ENCODE measurements around the gene CACNG8.
"Not testable (repeated sequence)": the region's sequence is repeated elsewhere in the genome, so short reads cannot be mapped to it uniquely, and the experiment has no call there.

The CACNG8 gene

GRCh38 chr19:54029930-54030490 is 67.3 kb downstream of the CACNG8 start:
- TF ChIP-seq CTCF (IDR thresholded peaks at IDR 0.05; ENCODE audit: low read length, missing control alignments) = peak; percentile 75
- H3K4me3 ChIP-seq (replicated peaks; ENCODE audit: low read depth, low read length) = no peak overlapping the region

GRCh38 chr19:54030895-54031586 is 68.3 kb downstream of the CACNG8 start:
- DNase-seq (ENCODE audit: low read depth) = peak; percentile 49
- no peak overlapping the region for H3K4me3 ChIP-seq (replicated peaks; ENCODE audit: low read depth, low read length)
- TF ChIP-seq CTCF (IDR thresholded peaks at IDR 0.05; ENCODE audit: low read length, missing control alignments) = peak; percentile 57

More at GRCh38 chr19:54029930-54030490, 67.3 kb downstream of the CACNG8 start:
- DNase-seq (ENCODE audit: low read depth) = peak; percentile 82

DNA sequence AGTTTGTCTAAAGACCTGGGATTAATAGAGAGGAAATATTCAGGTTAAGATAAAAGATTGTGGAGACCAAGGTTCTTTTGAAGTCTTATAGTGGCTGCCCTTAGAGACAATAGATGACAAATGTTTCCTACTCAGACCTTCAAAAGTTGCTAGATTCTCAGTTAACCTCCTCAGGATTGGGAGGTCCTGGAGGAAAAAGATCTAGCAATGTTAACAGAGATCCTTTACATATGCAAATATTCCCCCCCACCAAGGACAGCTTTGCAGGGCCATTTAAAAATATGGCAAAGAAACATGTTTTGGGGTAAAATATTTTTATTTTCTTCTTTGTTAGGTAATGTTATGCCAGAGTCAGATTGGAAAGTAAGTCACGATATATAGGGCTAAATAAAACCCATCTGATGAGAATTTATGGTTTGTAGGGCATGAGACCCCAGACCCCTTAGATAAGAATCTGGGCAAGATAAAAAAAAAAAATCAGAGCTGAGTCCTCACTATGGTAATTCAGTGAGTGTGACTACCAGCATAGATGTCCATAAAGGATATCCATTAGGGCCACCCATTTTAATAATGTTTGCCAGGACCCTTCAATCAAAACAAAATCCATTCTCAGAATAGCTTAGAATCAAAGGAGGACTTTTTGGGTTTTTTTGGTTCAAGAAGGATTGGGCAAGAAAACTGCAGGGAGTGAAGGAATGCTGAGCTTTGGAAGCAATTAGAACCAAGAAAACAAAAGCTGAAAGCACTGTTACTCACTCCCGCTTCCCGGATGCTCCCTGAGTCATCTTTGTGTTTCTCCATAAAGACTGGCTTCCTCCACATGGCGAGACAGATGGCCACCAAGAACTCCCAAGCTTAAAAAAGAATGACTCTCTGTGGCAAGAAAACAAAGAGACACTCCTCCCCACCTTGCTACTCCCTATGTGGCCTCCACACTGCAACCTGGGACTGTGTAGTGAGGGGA is 72.8 kb downstream of the CACNG8 start:
- no peak for TF ChIP-seq CTCF (IDR thresholded peaks at IDR 0.05; ENCODE audit: low read length, missing control alignments)
- no peak overlapping the region for H3K4me3 ChIP-seq (replicated peaks; ENCODE audit: low read depth, low read length)
- DNase-seq (ENCODE audit: low read depth) = peak; percentile 92

DNA sequence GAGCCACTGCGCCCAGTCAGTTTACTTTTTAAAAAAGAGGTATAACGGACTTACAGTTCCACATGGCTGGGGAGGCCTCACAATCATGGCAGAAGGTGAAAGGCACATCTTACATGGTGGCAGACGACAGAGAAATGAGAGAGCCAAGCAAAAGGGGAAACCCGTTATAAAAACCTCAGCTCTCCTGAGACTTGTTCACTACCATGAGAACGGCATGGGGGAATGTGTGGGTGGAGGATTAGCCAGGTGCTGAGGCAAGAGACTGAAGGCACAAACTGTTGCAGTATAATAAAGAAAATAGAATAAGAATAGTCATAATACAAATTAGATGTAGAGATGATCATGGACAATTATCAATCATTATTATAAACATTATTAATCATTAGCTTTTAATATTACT is 73.8 kb downstream of the CACNG8 start:
- H3K4me3 ChIP-seq (replicated peaks; ENCODE audit: low read depth, low read length); DNase-seq (ENCODE audit: low read depth): not testable (repeated sequence)

All from fibroblast of pulmonary artery (primary cell).